ENCODE results near the gene DRAP1. TPM values are rescaled to one million over a fixed set of nuclear protein-coding genes. Genes with fewer than 3 reads are reported as not detected.
"Not testable (repeated sequence)": the region's sequence is repeated elsewhere in the genome, so short reads cannot be mapped to it uniquely, and the experiment has no call there.

The DRAP1 gene
- total RNA-seq, 1 donor from 2014 or later: 59.2 TPM

DNA sequence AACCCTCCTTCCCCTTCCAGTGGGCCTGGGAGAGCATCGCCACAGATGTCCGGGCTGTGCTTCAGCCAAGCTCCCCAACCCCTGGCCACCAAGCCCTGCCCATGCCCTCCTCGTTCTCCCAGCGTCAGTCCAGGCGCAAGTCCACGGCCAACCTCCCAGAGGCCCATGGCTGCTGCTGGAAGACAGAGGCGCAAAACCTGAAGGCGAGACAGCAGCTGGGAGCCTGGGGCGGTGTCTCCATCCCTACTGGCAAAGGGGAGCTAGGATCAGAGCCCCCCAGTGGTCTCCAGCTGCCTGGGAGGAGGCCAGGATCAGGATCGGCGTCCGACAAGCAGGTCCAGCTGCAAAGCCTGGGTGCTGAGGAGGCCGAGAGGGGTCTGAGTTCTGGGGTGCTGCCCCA, 27.9 kb downstream of the DRAP1 start:
- H3K4me1 ChIP-seq: no peaks in the 10 kb centered on the region
- H3K4me3 ChIP-seq: no peak overlapping the region
- H3K27ac ChIP-seq: no peak overlapping the region
- no peaks in the 10 kb centered on the region for H3K27me3 ChIP-seq
- TF ChIP-seq POLR2AphosphoS5 (IDR thresholded peaks at IDR 0.05; ENCODE audit: insufficient read depth in 1 of 2, low read depth in 1 of 2) (no peak), CTCF (IDR thresholded peaks at IDR 0.05) (no peak), POLR2A (IDR thresholded peaks at IDR 0.05) (no peak)
- H3K9me3 ChIP-seq: no peaks in the 10 kb centered on the region
- DNase-seq (ENCODE audit: extremely low spot score in 2 of 2): no peak
- H3K36me3 ChIP-seq: no peaks in the 10 kb centered on the region
- intact Hi-C loops (cut with DNase I): no loop called here

GRCh38 chr11:65947603-65948125, 28.4 kb downstream of the DRAP1 start:
- H3K9me3 ChIP-seq: no peaks in the 10 kb centered on the region
- no peaks in the 10 kb centered on the region for H3K27me3 ChIP-seq
- intact Hi-C loops (cut with DNase I): no loop called here
- no peaks in the 10 kb centered on the region for H3K4me1 ChIP-seq
- no peak overlapping the region for H3K27ac ChIP-seq
- H3K4me3 ChIP-seq: no peak overlapping the region
- no peak for TF ChIP-seq POLR2AphosphoS5 (IDR thresholded peaks at IDR 0.05; ENCODE audit: insufficient read depth in 1 of 2, low read depth in 1 of 2)
- no peak for TF ChIP-seq CTCF (IDR thresholded peaks at IDR 0.05)
- no peak for TF ChIP-seq POLR2A (IDR thresholded peaks at IDR 0.05)
- H3K36me3 ChIP-seq: no peaks in the 10 kb centered on the region
- DNase-seq (ENCODE audit: extremely low spot score in 2 of 2): no peak

DNA sequence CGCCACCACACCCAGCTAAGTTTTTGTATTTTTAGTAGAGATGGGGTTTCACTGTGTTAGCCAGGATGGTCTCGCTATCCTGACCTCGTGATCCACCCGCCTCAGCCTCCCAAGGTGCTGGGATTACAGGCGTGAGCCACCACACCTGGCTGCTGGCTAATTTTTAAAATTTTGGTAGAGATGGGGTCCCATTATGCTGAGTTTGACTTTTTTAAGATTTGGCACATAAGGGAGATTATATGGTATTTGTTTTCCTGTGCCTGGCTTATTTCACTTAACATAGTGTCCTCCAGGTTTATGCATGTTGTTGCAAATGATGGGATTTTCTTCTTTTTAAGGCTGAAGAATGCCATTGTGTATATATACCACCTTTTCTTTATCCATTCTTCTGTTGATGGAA, 31.5 kb downstream of the DRAP1 start:
- H3K27ac ChIP-seq; H3K9me3 ChIP-seq; DNase-seq (ENCODE audit: extremely low spot score in 2 of 2); H3K4me1 ChIP-seq; H3K36me3 ChIP-seq; H3K27me3 ChIP-seq; H3K4me3 ChIP-seq; intact Hi-C loops (cut with DNase I): not testable (repeated sequence)

GRCh38 chr11:65951641-65952040, 32.4 kb downstream of the DRAP1 start:
- DNase-seq (ENCODE audit: extremely low spot score in 2 of 2); intact Hi-C loops (cut with DNase I); H3K4me1 ChIP-seq; H3K9me3 ChIP-seq; H3K4me3 ChIP-seq; H3K36me3 ChIP-seq; H3K27me3 ChIP-seq; H3K27ac ChIP-seq: not testable (repeated sequence)

GRCh38 chr11:65952052-65952521, 32.9 kb downstream of the DRAP1 start:
- intact Hi-C loops (cut with DNase I): no loop called here
- no peak for DNase-seq (ENCODE audit: extremely low spot score in 2 of 2)

GRCh38 chr11:65953471-65953870, 34.2 kb downstream of the DRAP1 start:
- no peaks in the 10 kb centered on the region for H3K36me3 ChIP-seq
- no peaks in the 10 kb centered on the region for H3K9me3 ChIP-seq
- no peaks in the 10 kb centered on the region for H3K4me1 ChIP-seq
- TF ChIP-seq CTCF (IDR thresholded peaks at IDR 0.05) (no peak), POLR2A (IDR thresholded peaks at IDR 0.05) (no peak), POLR2AphosphoS5 (IDR thresholded peaks at IDR 0.05; ENCODE audit: insufficient read depth in 1 of 2, low read depth in 1 of 2) (no peak)
- H3K27ac ChIP-seq: no peak overlapping the region
- no peak for DNase-seq (ENCODE audit: extremely low spot score in 2 of 2)
- intact Hi-C loops (cut with DNase I): no loop called here
- no peak overlapping the region for H3K4me3 ChIP-seq
- H3K27me3 ChIP-seq: no peaks in the 10 kb centered on the region

More at GRCh38 chr11:65952052-65952521, 32.9 kb downstream of the DRAP1 start:
- Histone ChIP-seq H3K27me3 (no peaks in the 10 kb centered on the region), H3K4me1 (no peaks in the 10 kb centered on the region), H3K27ac (no peak overlapping the region), H3K9me3 (no peaks in the 10 kb centered on the region), H3K36me3 (no peaks in the 10 kb centered on the region), H3K4me3 (no peak overlapping the region)
- TF ChIP-seq CTCF (IDR thresholded peaks at IDR 0.05): no peak
- TF ChIP-seq POLR2AphosphoS5 (IDR thresholded peaks at IDR 0.05; ENCODE audit: insufficient read depth in 1 of 2, low read depth in 1 of 2): no peak
- no peak for TF ChIP-seq POLR2A (IDR thresholded peaks at IDR 0.05)
